Activated CD8-positive, alpha-beta memory T cell treated with anti-CD3 and anti-CD28 coated beads for 24 hours (primary cell): ENCODE results near the gene CHADL.

Experiments used
- DNase-seq: peaks from one replicate; pipeline ENCODE4 v3.0.0-alpha.2; 2020

The CHADL gene

DNA sequence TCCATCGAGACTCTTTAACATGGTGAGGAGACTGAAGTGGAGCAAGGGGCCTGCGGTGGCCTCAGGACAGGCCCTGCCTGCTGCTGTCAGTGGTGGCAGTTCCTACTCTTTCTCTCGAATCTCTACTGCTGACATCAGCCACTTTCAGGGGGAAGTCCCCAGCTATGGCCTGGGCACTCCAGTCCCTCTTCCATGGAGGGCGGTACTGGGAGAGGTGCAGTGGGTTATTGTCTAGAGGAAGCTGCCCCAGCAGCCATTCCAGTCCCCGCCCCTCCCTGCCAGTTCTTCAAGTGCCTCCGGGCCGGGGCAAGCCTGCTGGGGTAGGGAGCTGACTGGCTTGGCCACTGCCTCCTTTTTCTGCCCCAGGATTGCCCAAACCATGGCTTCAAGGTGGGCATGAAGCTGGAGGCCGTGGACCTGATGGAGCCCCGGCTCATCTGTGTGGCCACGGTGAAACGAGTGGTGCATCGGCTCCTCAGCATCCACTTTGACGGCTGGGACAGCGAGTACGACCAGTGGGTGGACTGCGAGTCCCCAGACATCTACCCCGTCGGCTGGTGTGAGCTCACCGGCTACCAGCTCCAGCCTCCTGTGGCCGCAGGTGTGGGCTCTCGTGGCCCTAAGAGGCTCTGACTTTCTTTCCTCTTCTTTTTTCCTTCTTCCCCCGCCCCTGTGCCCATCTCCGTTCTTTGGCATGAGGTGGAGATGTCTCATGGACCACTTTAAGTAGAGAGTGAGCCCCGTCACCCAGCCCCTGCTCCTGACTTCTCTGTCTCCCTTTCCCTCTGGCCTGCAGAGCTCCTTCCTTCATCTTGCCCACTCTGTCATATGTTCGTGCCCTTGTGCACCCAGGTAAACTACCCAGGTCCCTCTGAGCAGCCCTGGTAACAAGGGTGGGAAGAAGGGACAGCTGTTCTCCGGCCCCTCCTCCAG lies 13.7 kb downstream of the CHADL start:
- DNase-seq: no peak

DNA sequence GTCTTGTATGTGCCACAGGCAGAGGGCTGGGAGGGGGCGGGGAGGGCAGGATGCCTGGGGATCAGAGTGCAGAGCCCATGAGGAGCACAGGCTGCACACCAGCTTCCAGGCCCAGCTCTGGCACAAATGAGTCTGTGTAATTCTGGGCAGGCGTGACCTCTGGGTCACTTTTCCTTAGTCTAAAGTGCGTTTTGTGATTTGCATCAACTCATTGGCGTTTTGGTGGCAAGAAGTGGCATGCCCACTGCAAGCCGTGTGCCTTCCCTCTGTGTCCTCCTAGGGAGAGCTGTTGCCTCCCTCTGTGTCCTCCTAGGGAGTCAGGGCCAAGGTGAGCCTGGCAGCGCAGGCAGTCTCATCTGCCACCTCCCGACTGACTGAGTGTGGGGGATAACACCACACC lies 17.2 kb downstream of the CHADL start:
- DNase-seq: no peak

GRCh38 chr22:41222846-41223507 lies 17.8 kb downstream of the CHADL start:
- DNase-seq: no peak

GRCh38 chr22:41217553-41218157 lies 23.1 kb downstream of the CHADL start:
- no peak for DNase-seq

GRCh38 chr22:41216984-41217383 lies 23.7 kb downstream of the CHADL start:
- DNase-seq: no peak

- no peak for DNase-seq
Measured at GRCh38 chr22:41215926-41216325, 24.8 kb downstream of the CHADL start.

- DNase-seq: no peak
Measured at GRCh38 chr22:41215409-41215808, 25.3 kb downstream of the CHADL start.

GRCh38 chr22:41206719-41207118 lies 34.0 kb downstream of the CHADL start:
- DNase-seq: no peak

- DNase-seq: peak; percentile 99
Measured at GRCh38 chr22:41204992-41205900, 35.5 kb downstream of the CHADL start, which contains the start of gene L3MBTL2. TSS of gene L3MBTL2 (plus strand) at chr22:41205312. CDS start at chr22:41205363, 51 bp downstream.

- DNase-seq: no peak
Measured at GRCh38 chr22:41204066-41204465, 36.7 kb downstream of the CHADL start.

DNA sequence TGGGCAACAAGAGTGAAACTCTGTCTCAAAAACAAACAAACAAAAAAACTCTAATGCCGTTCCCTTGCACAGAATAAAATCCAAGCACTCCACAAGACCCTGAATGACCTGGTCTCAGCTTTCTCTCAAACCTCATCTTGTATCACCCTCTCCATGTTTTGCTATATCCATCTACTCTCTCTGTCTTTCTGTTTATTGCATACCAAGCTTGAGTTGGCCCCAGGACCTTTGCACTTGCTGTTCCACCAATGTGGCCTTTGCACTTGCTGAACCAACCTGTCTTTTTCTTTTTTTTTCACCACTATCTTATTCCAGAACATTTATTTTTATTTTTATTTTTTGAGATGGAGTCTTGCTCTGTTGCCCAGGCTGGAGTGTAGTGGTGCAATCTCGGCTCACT lies 37.6 kb downstream of the CHADL start:
- DNase-seq: no peak

- no peak for DNase-seq
Measured at GRCh38 chr22:41201141-41201540, 39.6 kb downstream of the CHADL start.

DNA sequence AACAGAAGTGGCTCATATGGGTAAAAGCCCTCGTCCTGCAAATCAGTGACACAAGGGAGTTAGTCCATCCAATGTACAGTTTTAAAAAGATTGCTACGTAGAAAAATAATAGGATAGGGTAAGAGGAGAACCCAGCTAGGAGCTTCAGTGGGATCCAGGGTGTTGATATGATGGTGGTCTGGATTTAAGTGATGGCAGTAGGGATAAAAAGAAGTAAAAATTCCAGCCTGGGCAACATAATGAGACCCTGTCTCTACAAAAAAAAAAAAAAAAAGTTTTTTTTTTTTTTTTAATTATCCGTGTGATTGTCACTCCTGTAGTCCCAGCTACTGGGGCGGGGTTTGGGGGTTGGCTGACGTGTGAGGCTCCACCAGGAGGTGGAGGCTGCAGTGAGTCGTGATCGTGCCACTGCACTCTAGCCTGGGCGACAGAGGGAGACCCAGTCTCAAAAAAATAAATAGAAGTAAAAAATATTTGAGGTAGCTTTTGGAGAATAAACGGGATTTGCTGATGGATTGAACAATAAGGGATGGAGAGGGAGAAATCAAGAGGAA lies 42.6 kb downstream of the CHADL start:
- DNase-seq: no peak

DNA sequence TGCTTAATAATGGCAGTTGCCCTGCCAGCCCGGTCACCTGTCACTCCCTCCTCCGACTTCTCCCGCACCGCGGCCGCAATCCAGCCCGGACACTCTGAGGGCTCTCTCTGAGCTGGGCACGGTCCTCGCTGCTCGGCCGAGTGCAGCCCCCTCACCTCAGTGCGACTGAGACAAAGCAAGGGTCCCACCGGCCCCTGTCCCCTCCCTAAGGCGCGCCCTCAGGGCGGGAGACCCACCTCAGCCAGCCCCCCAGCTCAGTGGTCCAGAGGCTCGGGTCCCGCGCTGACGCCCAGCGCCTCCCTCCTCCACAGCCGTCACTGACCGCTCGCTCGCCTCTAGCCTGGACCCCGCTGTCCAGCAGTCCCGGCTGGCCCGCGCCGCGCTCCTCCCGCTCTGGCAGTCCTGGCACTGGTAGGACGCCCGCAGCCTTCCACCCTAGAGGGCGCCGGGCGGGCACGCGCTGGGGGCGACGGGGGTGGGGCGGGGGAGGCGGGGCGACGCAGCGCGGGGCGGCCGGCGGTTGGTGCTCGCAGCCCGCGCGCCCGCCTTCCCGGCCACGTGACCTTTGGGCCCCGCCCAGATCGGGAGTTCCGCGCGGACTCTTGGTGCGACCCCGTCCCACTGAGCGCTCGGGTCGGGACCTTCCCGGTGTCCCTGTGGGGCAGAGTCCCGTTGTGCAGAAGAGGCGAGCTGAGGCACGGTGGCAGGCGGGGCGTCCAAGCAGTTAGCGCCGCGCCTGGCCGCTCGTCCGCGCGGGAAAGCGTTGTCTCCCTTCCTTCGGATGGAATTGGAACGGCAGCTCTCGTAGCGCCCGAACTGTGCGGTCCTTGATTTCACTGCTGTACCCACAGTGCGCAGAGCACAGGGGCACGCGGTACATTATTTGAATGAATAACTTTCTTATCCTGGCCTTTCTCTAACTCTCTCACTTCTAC lies 43.4 kb downstream of the CHADL start:
- DNase-seq: peak; percentile 94

GRCh38 chr22:41193829-41194228 lies 46.9 kb downstream of the CHADL start:
- no peak for DNase-seq

- DNase-seq: no peak
Measured at GRCh38 chr22:41191467-41191866, 49.3 kb downstream of the CHADL start.

GRCh38 chr22:41184679-41185078 lies 56.1 kb downstream of the CHADL start:
- DNase-seq: no peak

- peak; percentile 50 for DNase-seq
Measured at GRCh38 chr22:41181349-41182241, 59.1 kb downstream of the CHADL start.

- no peak for DNase-seq
Measured at GRCh38 chr22:41180926-41181325, 59.8 kb downstream of the CHADL start.

GRCh38 chr22:41180362-41180761 lies 60.4 kb downstream of the CHADL start:
- peak; percentile 13 for DNase-seq
